ENCODE measurements around the gene SDC3.

DNA sequence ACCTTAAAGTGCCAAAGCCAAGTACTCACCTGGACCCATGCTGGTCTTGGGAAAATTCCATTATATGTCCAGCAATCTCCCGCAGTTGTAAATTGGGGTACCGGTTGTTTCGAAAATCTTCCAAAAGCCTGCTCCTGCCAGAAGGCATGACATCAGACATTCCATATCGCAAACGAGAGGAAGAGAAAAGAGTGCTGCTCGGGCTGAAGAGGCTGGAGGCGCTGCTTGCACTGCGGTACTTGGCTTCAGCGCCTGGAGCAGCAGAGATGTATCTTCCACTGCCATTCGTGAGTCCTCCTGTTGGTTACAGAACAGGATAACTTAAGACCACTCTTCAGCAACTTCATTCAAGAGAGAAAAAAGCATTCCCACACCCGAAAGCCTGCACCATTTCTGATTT lies 45.1 kb upstream of the SDC3 start:
- TF ChIP-seq, protein P1, sequence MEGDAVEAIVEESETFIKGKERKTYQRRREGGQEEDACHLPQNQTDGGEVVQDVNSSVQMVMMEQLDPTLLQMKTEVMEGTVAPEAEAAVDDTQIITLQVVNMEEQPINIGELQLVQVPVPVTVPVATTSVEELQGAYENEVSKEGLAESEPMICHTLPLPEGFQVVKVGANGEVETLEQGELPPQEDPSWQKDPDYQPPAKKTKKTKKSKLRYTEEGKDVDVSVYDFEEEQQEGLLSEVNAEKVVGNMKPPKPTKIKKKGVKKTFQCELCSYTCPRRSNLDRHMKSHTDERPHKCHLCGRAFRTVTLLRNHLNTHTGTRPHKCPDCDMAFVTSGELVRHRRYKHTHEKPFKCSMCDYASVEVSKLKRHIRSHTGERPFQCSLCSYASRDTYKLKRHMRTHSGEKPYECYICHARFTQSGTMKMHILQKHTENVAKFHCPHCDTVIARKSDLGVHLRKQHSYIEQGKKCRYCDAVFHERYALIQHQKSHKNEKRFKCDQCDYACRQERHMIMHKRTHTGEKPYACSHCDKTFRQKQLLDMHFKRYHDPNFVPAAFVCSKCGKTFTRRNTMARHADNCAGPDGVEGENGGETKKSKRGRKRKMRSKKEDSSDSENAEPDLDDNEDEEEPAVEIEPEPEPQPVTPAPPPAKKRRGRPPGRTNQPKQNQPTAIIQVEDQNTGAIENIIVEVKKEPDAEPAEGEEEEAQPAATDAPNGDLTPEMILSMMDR (IDR thresholded peaks at IDR 0.05; ENCODE audit: borderline replicate concordance, extremely low read depth, low read length, poor library complexity, severe bottlenecking), result no peak
- TF ChIP-seq EZH2 (IDR thresholded peaks at IDR 0.05; ENCODE audit: borderline replicate concordance, low read depth, low read length, severe bottlenecking), result no peak
